CD8-positive, alpha-beta memory T cell (primary cell): ENCODE data around the gene PIANP. TPM values are rescaled to one million over a fixed set of nuclear protein-coding genes. Genes with fewer than 3 reads are reported as not detected.
"Not testable (repeated sequence)": the region's sequence is repeated elsewhere in the genome, so short reads cannot be mapped to it uniquely, and the experiment has no call there.

Source experiments
- CTCF ChIA-PET: fragments of 350-600 bp; sonication (Branson Sonifier 250); formaldehyde crosslinking; loops from one replicate; lab custom pipeline; 2021; ENCODE audit warnings: antibody characterized with exemption; lab: Charles Lee
- POLR2A ChIA-PET: fragments of 350-600 bp; sonication (Branson Sonifier 250); formaldehyde crosslinking; loops from one replicate; lab custom pipeline; 2021; ENCODE audit warnings: antibody characterized with exemption; lab: Charles Lee
- DNase-seq, 5 donors: peaks; one replicate each; pipeline versions ENCODE4 v3.0.0 to v3.0.0-alpha.2; 2020 to 2022; ENCODE audit warnings: mixed read lengths in 1 of 5
- H3K27ac ChIP-seq: one replicate; pipeline ENCODE4 v1.7.0; 2013; ENCODE audit warnings: low read depth, mild to moderate bottlenecking, low read length, moderate library complexity
- H3K27me3 ChIP-seq: 2 replicates; pipeline ENCODE4 v1.7.0; 2013; ENCODE audit warnings: low read length, mild to moderate bottlenecking; ENCODE audit not compliant: insufficient read depth, poor library complexity, severe bottlenecking
- H3K36me3 ChIP-seq: 2 replicates; pipeline ENCODE4 v1.7.0; 2013; ENCODE audit warnings: mild to moderate bottlenecking, low read length, moderate library complexity; ENCODE audit not compliant: insufficient read depth
- H3K4me1 ChIP-seq: 2 replicates; pipeline ENCODE4 v1.7.0; 2013; ENCODE audit warnings: mild to moderate bottlenecking, low read length, moderate library complexity; ENCODE audit not compliant: insufficient read depth
- H3K4me3 ChIP-seq: 2 replicates; pipeline ENCODE4 v1.7.0; 2013; ENCODE audit warnings: mild to moderate bottlenecking, low read length
- H3K9me3 ChIP-seq: 2 replicates; pipeline ENCODE4 v1.7.0; 2013; ENCODE audit warnings: mild to moderate bottlenecking, low read length
- H3K27ac Mint-ChIP-seq, 8 donors: one replicate each; pipeline ENCODE4 v1.8.0; 2020 to 2021; ENCODE audit warnings: mixed read lengths in 8 of 8, mild to moderate bottlenecking in 6 of 8, inconsistent platforms in 3 of 8, moderate library complexity in 3 of 8
- H3K27me3 Mint-ChIP-seq, 2 donors: one replicate each; pipeline ENCODE4 v1.8.0; 2020 to 2021; ENCODE audit warnings: mixed read lengths in 2 of 2, mild to moderate bottlenecking in 1 of 2, moderate library complexity in 1 of 2
- H3K36me3 Mint-ChIP-seq, 3 donors: one replicate each; pipeline ENCODE4 v1.8.0; 2020 to 2021; ENCODE audit warnings: mixed read lengths in 3 of 3, inconsistent platforms in 1 of 3, mild to moderate bottlenecking in 1 of 3
- H3K4me1 Mint-ChIP-seq, 3 donors: one replicate each; pipeline ENCODE4 v1.8.0; 2020 to 2021; ENCODE audit warnings: mixed read lengths in 3 of 3, inconsistent platforms in 1 of 3, mild to moderate bottlenecking in 1 of 3
- H3K4me3 Mint-ChIP-seq, 7 donors: one replicate each; pipeline ENCODE4 v1.8.0; 2020 to 2021; ENCODE audit warnings: mixed read lengths in 7 of 7, mild to moderate bottlenecking in 6 of 7, moderate library complexity in 4 of 7, inconsistent platforms in 2 of 7
- H3K9me3 Mint-ChIP-seq, 5 donors: one replicate each; pipeline ENCODE4 v1.8.0; 2020 to 2022; ENCODE audit warnings: mixed read lengths in 5 of 5, mild to moderate bottlenecking in 3 of 5, moderate library complexity in 2 of 5, inconsistent platforms in 1 of 5
- polyA plus RNA-seq: library from polyadenylated mRNA; unstranded; fragments of 300-500 nt; fragmentation: Illumina TruSeq; gene quantifications from one replicate; pipeline ENCODE4 v1.2.3, GENCODE V29; 2021
- total RNA-seq, 2 experiments: library from RNA; stranded (reverse); gene quantifications; one replicate each; pipeline ENCODE4 v1.2.3, GENCODE V29; 2021

Gene PIANP, protein sequence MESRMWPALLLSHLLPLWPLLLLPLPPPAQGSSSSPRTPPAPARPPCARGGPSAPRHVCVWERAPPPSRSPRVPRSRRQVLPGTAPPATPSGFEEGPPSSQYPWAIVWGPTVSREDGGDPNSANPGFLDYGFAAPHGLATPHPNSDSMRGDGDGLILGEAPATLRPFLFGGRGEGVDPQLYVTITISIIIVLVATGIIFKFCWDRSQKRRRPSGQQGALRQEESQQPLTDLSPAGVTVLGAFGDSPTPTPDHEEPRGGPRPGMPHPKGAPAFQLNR
- under 1 TPM; 0.49 to 0.79 TPM for total RNA-seq
- polyA plus RNA-seq = 0.77 TPM

DNA sequence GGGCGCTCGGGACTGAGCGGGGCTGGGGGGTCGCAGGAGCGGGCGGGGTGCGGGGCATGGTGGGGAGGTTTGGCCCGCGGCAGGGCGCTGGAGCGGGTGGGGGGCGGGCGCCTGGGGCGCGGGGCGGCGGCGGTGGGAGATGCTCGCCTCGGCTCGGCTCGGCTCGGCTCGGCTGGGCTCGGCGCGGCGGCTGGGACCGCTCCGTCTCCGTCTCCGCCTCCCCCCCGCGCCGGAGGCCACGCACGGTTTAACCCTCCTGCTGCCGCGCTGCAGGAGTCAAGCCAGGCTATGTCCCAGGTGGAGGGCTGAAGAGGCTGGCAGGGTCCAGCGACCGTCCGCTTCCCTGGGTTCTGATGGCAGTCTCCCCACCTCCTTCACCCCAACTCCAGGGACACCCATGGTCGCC lies at the start of gene PIANP:
PIANP (minus strand) TSS at position 170 of the 406 bp plus-strand sequence. CDS start 2,754 bp downstream, outside the sequence.
- Mint-ChIP-seq H3K27ac (peak within 1 kb of the TSS in 7 of 8 donors; percentile 24 to 63 (median 57)), H3K4me3 (peak within 1 kb of the TSS; percentile 64 to 88 (median 75)), H3K4me1 (peaks cover 25 to 28% (median 27%) of the 10 kb centered on the region in 3 donors), H3K9me3 (peaks cover 0 to 4% (median 0%) of the 10 kb centered on the region in 5 donors), H3K27me3 (peaks cover 56 to 57% of the 10 kb centered on the region in 2 donors), H3K36me3 (peaks cover 0 to 2% (median 0%) of the 10 kb centered on the region in 3 donors)
- ChIA-PET CTCF (interaction anchor here (1.3 kb wide), 1 partner anchor 11 kb away, joined by 3 read pairs; the partner anchor contains the start of gene ZNF384), POLR2A (no interaction called here)
- no peak within 1 kb of the TSS for H3K27ac ChIP-seq
- peak; percentile 22 to 67 (median 43) for DNase-seq
- H3K9me3 ChIP-seq = no peaks in the 10 kb centered on the region
- H3K36me3 ChIP-seq = no peaks in the 10 kb centered on the region
- peaks cover 26% of the 10 kb centered on the region for H3K27me3 ChIP-seq
- H3K4me1 ChIP-seq = peaks cover 5% of the 10 kb centered on the region
- H3K4me3 ChIP-seq = peak within 1 kb of the TSS; percentile 30

DNA sequence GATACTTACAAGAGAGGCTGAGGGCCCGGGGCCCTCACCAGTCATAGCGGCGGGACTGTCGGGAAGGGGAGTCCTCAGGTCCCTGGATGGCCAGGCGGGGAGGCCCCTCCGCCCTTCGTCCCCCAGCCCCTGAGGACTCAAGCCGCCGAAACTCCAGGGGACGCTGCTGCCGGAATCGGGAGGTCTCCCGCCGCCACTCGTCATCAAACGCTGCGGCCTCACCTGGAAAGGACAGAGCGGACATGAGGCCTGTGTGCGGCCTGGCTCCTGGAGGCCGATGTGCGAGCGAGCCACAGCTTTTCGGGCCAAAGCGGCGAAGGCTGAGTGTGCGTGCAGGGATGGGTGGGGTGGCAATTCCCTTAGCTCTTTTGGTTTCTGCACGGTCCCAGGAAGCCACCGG lies 48.1 kb upstream of the PIANP start:
- ChIA-PET POLR2A (no interaction called here), CTCF (interaction anchor here (0.9 kb wide), 1 partner anchor 135 kb away, joined by 3 read pairs; no protein-coding TSS in a partner anchor)
- peaks cover 0 to 77% (median 19%) of the 10 kb centered on the region in 3 donors for H3K36me3 Mint-ChIP-seq

DNA sequence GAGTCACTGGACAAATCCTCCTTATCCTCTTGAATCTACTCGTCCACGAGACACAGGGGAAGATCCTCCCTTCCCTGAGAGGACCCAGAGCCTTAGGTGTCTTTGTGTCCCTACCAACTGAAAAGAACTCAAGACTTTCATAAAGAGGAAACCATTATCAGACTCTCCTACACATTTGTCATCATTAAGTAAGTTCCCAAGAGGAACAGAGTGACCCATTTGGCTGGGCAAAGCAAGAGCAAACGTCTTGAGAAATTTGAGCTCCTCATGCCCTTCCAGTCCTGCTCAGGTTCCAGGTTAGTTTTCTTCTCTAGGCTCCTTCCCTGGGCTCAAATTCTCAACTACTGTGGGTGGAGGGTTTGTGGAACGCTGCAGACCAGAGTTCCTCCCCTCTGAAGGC lies 46.6 kb upstream of the PIANP start:
- Histone ChIP-seq H3K27ac (no peak overlapping the region), H3K27me3 (no peaks in the 10 kb centered on the region), H3K4me3 (no peak overlapping the region), H3K36me3 (peaks cover 21% of the 10 kb centered on the region), H3K4me1 (peaks cover 27% of the 10 kb centered on the region), H3K9me3 (no peaks in the 10 kb centered on the region)
- no peak for DNase-seq
- Mint-ChIP-seq H3K27me3 (no peaks in the 10 kb centered on the region), H3K27ac (peak overlapping the region in 4 of 8 donors; percentile 17 to 53 (median 42)), H3K4me1 (peaks cover 20 to 30% (median 26%) of the 10 kb centered on the region in 3 donors), H3K36me3 (peaks cover 0 to 67% (median 19%) of the 10 kb centered on the region in 3 donors), H3K9me3 (no peaks in the 10 kb centered on the region), H3K4me3 (peak overlapping the region in 1 of 7 donors; percentile 29)
- ChIA-PET POLR2A (no interaction called here), CTCF (interaction anchor here (0.9 kb wide), 1 partner anchor 125 kb away, joined by 3 read pairs; no protein-coding TSS in a partner anchor)

More for the DNA sequence above, 48.1 kb upstream of the PIANP start:
- no peaks in the 10 kb centered on the region for H3K27me3 ChIP-seq
- Mint-ChIP-seq H3K9me3 (no peaks in the 10 kb centered on the region), H3K27ac (peak overlapping the region in 3 of 8 donors; percentile 10 to 68 (median 52)), H3K4me1 (peaks cover 29 to 42% (median 38%) of the 10 kb centered on the region in 3 donors), H3K4me3 (peak overlapping the region in 1 of 7 donors; percentile 68), H3K27me3 (no peaks in the 10 kb centered on the region)
- no peak overlapping the region for H3K27ac ChIP-seq
- peaks cover 21% of the 10 kb centered on the region for H3K36me3 ChIP-seq
- no peak for DNase-seq
- H3K4me3 ChIP-seq = no peak overlapping the region
- H3K9me3 ChIP-seq = no peaks in the 10 kb centered on the region
- peaks cover 34% of the 10 kb centered on the region for H3K4me1 ChIP-seq

DNA sequence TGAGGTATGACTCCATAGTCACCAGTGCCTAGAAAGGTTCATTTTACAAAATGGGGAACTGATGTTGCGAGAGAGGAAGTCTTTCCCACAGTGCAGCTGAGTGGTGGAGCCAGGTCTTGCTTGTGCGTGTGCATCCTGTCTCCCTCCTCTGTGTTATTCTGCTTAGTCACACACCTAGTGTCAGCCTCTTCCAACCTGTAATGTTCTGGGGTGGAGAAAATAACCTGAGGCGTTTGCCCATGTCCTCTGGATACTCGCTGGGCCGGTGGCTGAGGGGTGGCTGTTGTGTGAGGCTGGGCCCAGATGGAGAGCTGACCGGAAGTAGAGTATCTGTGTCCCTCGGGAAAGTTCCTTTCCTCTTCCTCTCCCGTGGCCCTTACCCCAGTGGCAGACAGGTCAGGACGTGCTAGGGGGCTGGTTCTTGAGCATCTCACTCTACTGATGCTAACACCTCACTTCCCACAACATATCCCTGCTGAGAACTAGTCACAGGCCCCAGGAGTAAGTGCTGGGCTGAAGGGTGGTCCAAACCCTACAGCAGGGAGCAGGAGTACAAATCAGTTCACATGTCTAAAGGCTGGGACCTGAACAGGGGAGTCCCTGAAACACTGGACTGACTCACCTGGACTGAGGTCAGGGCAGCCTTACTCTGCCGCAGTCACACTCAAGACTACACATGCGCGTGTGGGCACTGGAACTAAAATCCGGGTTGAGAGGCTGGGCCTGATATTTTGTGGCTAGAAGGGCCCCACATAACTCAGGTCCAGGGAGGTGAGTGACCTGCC lies 45.3 kb upstream of the PIANP start:
- Mint-ChIP-seq H3K4me3 (no peak overlapping the region), H3K9me3 (no peaks in the 10 kb centered on the region), H3K36me3 (peaks cover 0 to 56% (median 18%) of the 10 kb centered on the region in 3 donors), H3K4me1 (peaks cover 12 to 19% (median 16%) of the 10 kb centered on the region in 3 donors), H3K27me3 (no peaks in the 10 kb centered on the region), H3K27ac (peak overlapping the region in 6 of 8 donors; percentile 12 to 85 (median 62))
- Histone ChIP-seq H3K27ac (no peak overlapping the region), H3K4me3 (no peak overlapping the region), H3K9me3 (no peaks in the 10 kb centered on the region), H3K27me3 (no peaks in the 10 kb centered on the region), H3K4me1 (peaks cover 15% of the 10 kb centered on the region), H3K36me3 (peaks cover 21% of the 10 kb centered on the region)
- no peak for DNase-seq
- ChIA-PET POLR2A (no interaction called here), CTCF (no interaction called here)

DNA sequence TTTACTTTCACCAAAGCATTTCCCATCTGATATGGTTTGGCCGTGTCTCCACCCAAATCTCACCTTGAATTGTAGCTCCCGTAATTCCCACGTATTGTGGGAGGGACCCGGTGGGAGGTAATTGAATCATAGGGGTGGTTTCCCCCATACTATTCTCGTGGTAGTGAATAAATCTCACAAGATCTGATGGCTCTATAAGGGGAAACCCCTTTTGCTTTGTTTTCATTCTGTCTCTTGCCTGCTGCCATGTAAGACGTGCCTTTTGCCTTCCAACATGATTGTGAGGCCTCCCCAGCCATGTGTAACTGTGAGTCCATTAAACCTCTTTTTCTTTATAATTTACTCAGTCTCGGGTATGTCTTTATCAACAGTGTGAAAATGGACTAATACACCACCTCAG lies 42.7 kb upstream of the PIANP start:
- H3K4me3 ChIP-seq, H3K27me3 ChIP-seq, DNase-seq, H3K27me3 Mint-ChIP-seq, POLR2A ChIA-PET, H3K4me3 Mint-ChIP-seq, H3K27ac ChIP-seq, H3K36me3 ChIP-seq, H3K9me3 Mint-ChIP-seq, H3K9me3 ChIP-seq: not testable (repeated sequence)
- Mint-ChIP-seq H3K4me1 (peaks cover 8 to 16% (median 14%) of the 10 kb centered on the region in 3 donors), H3K27ac (peak overlapping the region in 1 of 8 donors; percentile 26), H3K36me3 (peaks cover 0 to 30% (median 13%) of the 10 kb centered on the region in 3 donors)
- CTCF ChIA-PET = interaction anchor here (1.0 kb wide), 1 partner anchor 35 kb away, joined by 3 read pairs; no protein-coding TSS in a partner anchor
- H3K4me1 ChIP-seq = peaks cover 15% of the 10 kb centered on the region

DNA sequence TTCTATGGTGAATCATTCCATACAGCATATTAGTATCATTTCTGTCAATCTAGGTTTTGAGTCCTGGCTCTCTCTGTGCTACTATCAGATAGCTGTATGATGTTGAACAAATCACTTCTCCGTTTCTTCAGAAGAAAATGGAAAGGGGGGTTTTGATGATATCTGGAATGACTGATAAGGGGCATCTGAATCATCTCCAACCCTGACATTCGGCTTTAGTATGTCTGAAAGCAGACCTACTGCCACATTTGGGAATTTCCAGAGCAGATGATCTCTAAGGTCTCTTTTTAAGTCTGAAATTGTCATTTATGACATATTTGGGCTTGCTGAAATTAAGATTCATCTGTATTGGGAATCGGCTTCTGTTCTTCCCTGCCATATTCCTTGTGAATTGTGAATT lies 42.2 kb upstream of the PIANP start:
- DNase-seq = no peak
- H3K36me3 ChIP-seq = peaks cover 4% of the 10 kb centered on the region

DNA sequence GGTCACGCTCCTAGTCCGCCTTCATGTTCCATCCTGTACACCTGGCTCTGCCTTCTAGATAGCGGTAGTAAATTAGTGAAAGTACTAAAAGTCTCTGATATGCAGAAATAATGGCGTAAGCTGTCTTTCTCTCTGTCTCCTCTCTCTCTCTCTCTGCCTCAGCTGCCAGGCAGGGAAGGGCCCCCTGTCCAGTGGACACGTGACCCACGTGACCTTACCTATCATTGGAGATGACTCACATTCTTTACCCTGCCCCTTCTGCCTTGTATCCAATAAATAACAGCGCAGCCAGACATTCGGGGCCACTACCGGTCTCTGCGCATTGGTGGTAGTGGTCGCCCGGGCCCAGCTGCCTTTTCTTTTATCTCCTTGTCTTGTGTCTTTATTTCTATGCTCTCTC lies 41.5 kb upstream of the PIANP start:
- H3K27ac ChIP-seq, DNase-seq, H3K27me3 ChIP-seq, CTCF ChIA-PET, H3K4me3 ChIP-seq, H3K36me3 ChIP-seq, H3K9me3 Mint-ChIP-seq, H3K27me3 Mint-ChIP-seq, H3K4me3 Mint-ChIP-seq, H3K9me3 ChIP-seq, POLR2A ChIA-PET: not testable (repeated sequence)
- peaks cover 6 to 14% (median 9%) of the 10 kb centered on the region in 3 donors for H3K4me1 Mint-ChIP-seq
- peak overlapping the region in 1 of 8 donors; percentile 91 for H3K27ac Mint-ChIP-seq
- H3K4me1 ChIP-seq = peaks cover 15% of the 10 kb centered on the region
- peaks cover 0 to 18% (median under 1%) of the 10 kb centered on the region in 3 donors for H3K36me3 Mint-ChIP-seq

More for the DNA sequence above, 42.2 kb upstream of the PIANP start:
- no peaks in the 10 kb centered on the region for H3K27me3 Mint-ChIP-seq
- H3K4me3 ChIP-seq = no peak overlapping the region
- POLR2A ChIA-PET = no interaction called here
- H3K4me3 Mint-ChIP-seq = no peak overlapping the region
- no peak overlapping the region for H3K27ac ChIP-seq
- CTCF ChIA-PET = no interaction called here
- no peaks in the 10 kb centered on the region for H3K9me3 Mint-ChIP-seq
- H3K4me1 ChIP-seq = peaks cover 15% of the 10 kb centered on the region
- no peaks in the 10 kb centered on the region for H3K27me3 ChIP-seq
- H3K9me3 ChIP-seq = no peaks in the 10 kb centered on the region
- peaks cover 0 to 25% (median 8%) of the 10 kb centered on the region in 3 donors for H3K36me3 Mint-ChIP-seq
- H3K27ac Mint-ChIP-seq = no peak overlapping the region
- peaks cover 6 to 14% (median 12%) of the 10 kb centered on the region in 3 donors for H3K4me1 Mint-ChIP-seq
